GM12878 (cell line): ENCODE data around the gene KIAA1328.

Experiments
- CREB1 ChIP-seq: IDR thresholded peaks from 2 replicates; pipeline ENCODE4 v1.6.1; 2012; ENCODE audit warnings: low read depth, mild to moderate bottlenecking, inconsistent platforms
- ELK1 ChIP-seq: IDR thresholded peaks from 2 replicates; pipeline ENCODE4 v1.6.1; 2012; ENCODE audit warnings: low read depth, low read length, improper control_type of control experiment
- FOXK2 ChIP-seq: fragments of 450-650 bp; IDR thresholded peaks from 2 replicates; pipeline ENCODE4 v1.6.1; 2017; ENCODE audit warnings: mild to moderate bottlenecking, moderate library complexity
- GABPA ChIP-seq: IDR thresholded peaks from 2 replicates; pipeline ENCODE4 v1.6.1; 2014; ENCODE audit warnings: antibody characterized with exemption, low read depth, mild to moderate bottlenecking, inconsistent platforms
- MXI1 ChIP-seq: fragments of 150-350 bp; IDR thresholded peaks from 2 replicates; pipeline ENCODE4 v1.6.1; 2011; ENCODE audit warnings: low read depth, mild to moderate bottlenecking, inconsistent platforms, low read length, improper control_type of control experiment
- NFXL1 ChIP-seq: fragments of 450-650 bp; IDR thresholded peaks from 2 replicates; pipeline ENCODE4 v1.6.1; 2017; ENCODE audit warnings: antibody characterized with exemption, mild to moderate bottlenecking, borderline replicate concordance
- SP1 ChIP-seq: IDR thresholded peaks from one replicate; pipeline ENCODE4 v1.6.1; 2011; ENCODE audit warnings: low read depth, low read length
- USF2 ChIP-seq: IDR thresholded peaks from 2 replicates; pipeline ENCODE4 v1.6.1; 2011; ENCODE audit warnings: low read depth, low read length, improper control_type of control experiment, borderline replicate concordance
- YY1 ChIP-seq: IDR thresholded peaks from 2 replicates; pipeline ENCODE4 v1.6.1; 2011; ENCODE audit warnings: low read depth, mild to moderate bottlenecking, low read length
- TF ChIP-seq, protein P1 (sequence below), 3 experiments: IDR thresholded peaks in 2 of 3; conservative IDR thresholded peaks in 1 of 3; 2 replicates each; pipeline ENCODE4 v1.5.1; 2011; ENCODE audit warnings: low read depth in 3 of 3, low read length in 3 of 3, mild to moderate bottlenecking in 3 of 3, control low read depth in 2 of 3, moderate library complexity in 2 of 3, inconsistent platforms in 1 of 3, mixed read lengths in 1 of 3; ENCODE audit not compliant: control insufficient read depth in 2 of 3, insufficient read depth in 1 of 3; ENCODE audit errors: extremely low read depth in 1 of 3

GRCh38 chr18:37179384-37179783 is 350.5 kb downstream of the KIAA1328 start:
- TF ChIP-seq SP1: no peak
- no peak for TF ChIP-seq YY1
- no peak for TF ChIP-seq CREB1
- TF ChIP-seq NFXL1: no peak
- TF ChIP-seq GABPA: no peak
- TF ChIP-seq FOXK2: no peak
- TF ChIP-seq MXI1: no peak
- no peak for TF ChIP-seq USF2
- TF ChIP-seq, protein P1, sequence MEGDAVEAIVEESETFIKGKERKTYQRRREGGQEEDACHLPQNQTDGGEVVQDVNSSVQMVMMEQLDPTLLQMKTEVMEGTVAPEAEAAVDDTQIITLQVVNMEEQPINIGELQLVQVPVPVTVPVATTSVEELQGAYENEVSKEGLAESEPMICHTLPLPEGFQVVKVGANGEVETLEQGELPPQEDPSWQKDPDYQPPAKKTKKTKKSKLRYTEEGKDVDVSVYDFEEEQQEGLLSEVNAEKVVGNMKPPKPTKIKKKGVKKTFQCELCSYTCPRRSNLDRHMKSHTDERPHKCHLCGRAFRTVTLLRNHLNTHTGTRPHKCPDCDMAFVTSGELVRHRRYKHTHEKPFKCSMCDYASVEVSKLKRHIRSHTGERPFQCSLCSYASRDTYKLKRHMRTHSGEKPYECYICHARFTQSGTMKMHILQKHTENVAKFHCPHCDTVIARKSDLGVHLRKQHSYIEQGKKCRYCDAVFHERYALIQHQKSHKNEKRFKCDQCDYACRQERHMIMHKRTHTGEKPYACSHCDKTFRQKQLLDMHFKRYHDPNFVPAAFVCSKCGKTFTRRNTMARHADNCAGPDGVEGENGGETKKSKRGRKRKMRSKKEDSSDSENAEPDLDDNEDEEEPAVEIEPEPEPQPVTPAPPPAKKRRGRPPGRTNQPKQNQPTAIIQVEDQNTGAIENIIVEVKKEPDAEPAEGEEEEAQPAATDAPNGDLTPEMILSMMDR (IDR thresholded peaks at IDR 0.05 in 2 of 3, conservative IDR thresholded peaks at IDR 0.05 in 1 of 3; ENCODE audit: control insufficient read depth in 2 of 3, extremely low read depth in 1 of 3, insufficient read depth in 1 of 3, low read depth in 3 of 3, low read length in 3 of 3): no peak
- TF ChIP-seq ELK1: no peak
